H9 (cell line): ENCODE results near the gene ANO3. TPM values are rescaled to one million over a fixed set of nuclear protein-coding genes. Genes with fewer than 3 reads are reported as not detected.

Experiments used
- DNase-seq: peaks from one replicate; pipeline ENCODE4 v3.0.0-alpha.2; 2017
- H2AFZ ChIP-seq: one replicate; pipeline ENCODE4 v1.6.1; 2013; ENCODE audit warnings: mild to moderate bottlenecking, low read length, control low read depth, moderate library complexity
- H2AK5ac ChIP-seq: 2 replicates; pipeline ENCODE4 v1.6.1; 2013; ENCODE audit warnings: low read length, control low read depth, mixed read lengths; ENCODE audit not compliant: insufficient read length
- H2BK120ac ChIP-seq: one replicate; pipeline ENCODE4 v1.6.1; 2013; ENCODE audit warnings: low read depth, mild to moderate bottlenecking, low read length, control low read depth, inconsistent platforms; ENCODE audit not compliant: poor library complexity, severe bottlenecking
- H2BK12ac ChIP-seq: 2 replicates; pipeline ENCODE4 v1.6.1; 2013; ENCODE audit warnings: low read length, control low read depth, mixed read lengths, low read depth; ENCODE audit not compliant: insufficient read length
- H2BK15ac ChIP-seq: 2 replicates; pipeline ENCODE4 v1.6.1; 2013; ENCODE audit warnings: low read depth, low read length, control low read depth
- H2BK20ac ChIP-seq: one replicate; pipeline ENCODE4 v1.6.1; 2013; ENCODE audit warnings: low read depth, mild to moderate bottlenecking, low read length, control low read depth, inconsistent platforms; ENCODE audit not compliant: poor library complexity, severe bottlenecking
- H2BK5ac ChIP-seq: 2 replicates; pipeline ENCODE4 v1.6.1; 2013; ENCODE audit warnings: low read length, control low read depth, mixed read lengths; ENCODE audit not compliant: insufficient read length
- H3K14ac ChIP-seq: 2 replicates; pipeline ENCODE4 v1.6.1; 2013; ENCODE audit warnings: low read length, control low read depth; ENCODE audit not compliant: insufficient read depth
- H3K18ac ChIP-seq: 2 replicates; pipeline ENCODE4 v1.6.1; 2013; ENCODE audit warnings: low read depth, mild to moderate bottlenecking, mixed read lengths, low read length, control low read depth; ENCODE audit not compliant: insufficient read length
- H3K23ac ChIP-seq: 2 replicates; pipeline ENCODE4 v1.6.1; 2013; ENCODE audit warnings: low read length, control low read depth, mixed read lengths, low read depth; ENCODE audit not compliant: insufficient read length
- H3K23me2 ChIP-seq: 2 replicates; pipeline ENCODE4 v1.6.1; 2013; ENCODE audit warnings: low read depth, mild to moderate bottlenecking, mixed read lengths, low read length, control low read depth; ENCODE audit not compliant: insufficient read length, poor library complexity, severe bottlenecking
- H3K27ac ChIP-seq: 2 replicates; pipeline ENCODE4 v1.5.1; 2013; ENCODE audit warnings: low read length, control low read depth, mixed read lengths, low read depth; ENCODE audit not compliant: insufficient read length
- H3K27me3 ChIP-seq: 2 replicates; pipeline ENCODE4 v1.6.1; 2013; ENCODE audit warnings: low read length, control low read depth, inconsistent platforms; ENCODE audit not compliant: insufficient read depth
- H3K4ac ChIP-seq: 2 replicates; pipeline ENCODE4 v1.6.1; 2013; ENCODE audit warnings: low read depth, mild to moderate bottlenecking, control low read depth, inconsistent platforms, low read length, moderate library complexity
- H3K4me1 ChIP-seq: 2 replicates; pipeline ENCODE4 v1.6.1; 2013; ENCODE audit warnings: low read length, control low read depth, inconsistent platforms; ENCODE audit not compliant: insufficient read depth
- H3K4me2 ChIP-seq: 2 replicates; pipeline ENCODE4 v1.6.1; 2013; ENCODE audit warnings: low read length, control low read depth, mixed read lengths; ENCODE audit not compliant: insufficient read length, insufficient read depth
- H3K56ac ChIP-seq: 2 replicates; pipeline ENCODE4 v1.6.1; 2013; ENCODE audit warnings: low read depth, mild to moderate bottlenecking, mixed read lengths, low read length, control low read depth; ENCODE audit not compliant: insufficient read length
- H3K79me1 ChIP-seq: 2 replicates; pipeline ENCODE4 v1.6.1; 2013; ENCODE audit warnings: low read depth, mild to moderate bottlenecking, moderate library complexity, low read length, control low read depth, inconsistent platforms; ENCODE audit not compliant: insufficient read depth, poor library complexity, severe bottlenecking
- H3K79me2 ChIP-seq: 2 replicates; pipeline ENCODE4 v1.6.1; 2013; ENCODE audit warnings: low read length, control low read depth, inconsistent platforms; ENCODE audit not compliant: insufficient read depth
- H3K9ac ChIP-seq: 2 replicates; pipeline ENCODE4 v1.6.1; 2013; ENCODE audit warnings: low read length, control low read depth, mixed read lengths; ENCODE audit not compliant: insufficient read length; ENCODE audit errors: extremely low read depth
- H3K9me3 ChIP-seq: one replicate; pipeline ENCODE4 v1.6.1; 2013; ENCODE audit warnings: low read depth, low read length, inconsistent platforms; ENCODE audit not compliant: control insufficient read depth
- H3T11ph ChIP-seq: one replicate; pipeline ENCODE4 v1.6.1; 2013; ENCODE audit warnings: mild to moderate bottlenecking, low read length, control low read depth, inconsistent platforms
- H4K20me1 ChIP-seq: one replicate; pipeline ENCODE4 v1.6.1; 2013; ENCODE audit not compliant: control insufficient read depth, insufficient read length, insufficient read depth
- H4K5ac ChIP-seq: 2 replicates; pipeline ENCODE4 v1.6.1; 2013; ENCODE audit warnings: low read depth, mild to moderate bottlenecking, mixed read lengths, low read length, control low read depth; ENCODE audit not compliant: insufficient read length
- H4K8ac ChIP-seq: replicated peaks from 2 replicates; pipeline ENCODE4 v1.6.1; 2013; ENCODE audit warnings: low read length, control low read depth, mixed read lengths, low read depth; ENCODE audit not compliant: insufficient read length
- H4K91ac ChIP-seq: 2 replicates; pipeline ENCODE4 v1.6.1; 2013; ENCODE audit warnings: low read depth, mild to moderate bottlenecking, moderate library complexity, mixed read lengths, low read length, control low read depth; ENCODE audit not compliant: insufficient read length
- H3K27ac Mint-ChIP-seq, 3 experiments: 2 replicates in 2 of 3; 3 replicates in 1 of 3; pipeline ENCODE4 v1.8.0; 2020 to 2021; ENCODE audit warnings: mixed read lengths in 3 of 3, mild to moderate bottlenecking in 1 of 3, moderate library complexity in 1 of 3
- H3K27me3 Mint-ChIP-seq: 2 replicates; pipeline ENCODE4 v1.8.0; 2021; ENCODE audit warnings: low read depth, mild to moderate bottlenecking, moderate library complexity, mixed read lengths
- H3K36me3 Mint-ChIP-seq, 3 experiments: 2 replicates in 2 of 3; 3 replicates in 1 of 3; pipeline ENCODE4 v1.8.0; 2020 to 2021; ENCODE audit warnings: low read depth in 3 of 3, mixed read lengths in 3 of 3; ENCODE audit not compliant: insufficient read depth in 1 of 3
- H3K4me1 Mint-ChIP-seq, 2 experiments: 2 replicates each; pipeline ENCODE4 v1.8.0; 2020; ENCODE audit warnings: mixed read lengths in 2 of 2
- H3K4me3 Mint-ChIP-seq, 2 experiments: 2 replicates in 1 of 2; 3 replicates in 1 of 2; pipeline ENCODE4 v1.8.0; 2020 to 2021; ENCODE audit warnings: mild to moderate bottlenecking in 2 of 2, mixed read lengths in 2 of 2, moderate library complexity in 1 of 2
- H3K9me3 Mint-ChIP-seq, 2 experiments: 2 replicates in 1 of 2; 3 replicates in 1 of 2; pipeline ENCODE4 v1.8.0; 2020; ENCODE audit warnings: mild to moderate bottlenecking in 2 of 2, mixed read lengths in 2 of 2, moderate library complexity in 1 of 2
- WGBS: extraction: QIAGEN DNeasy Blood & Tissue Kit; methylation state at CpG from one replicate; pipeline ENCODE4 v1.1.7; 2013; ENCODE audit warnings: missing lambda C conversion rate, low lambda C conversion rate, mixed read lengths; ENCODE audit not compliant: insufficient read length; ENCODE audit errors: extremely low coverage; 5-methylcytosine and 5-hydroxymethylcytosine counted together
- total RNA-seq: library from RNA; stranded (reverse); gene quantifications from 2 replicates; pipeline ENCODE4 v1.2.1, GENCODE V29; 2021
- TF ChIP-seq, protein P1 (sequence below): fragments of 200-600 bp; sonication (generic); conservative IDR thresholded peaks from 3 replicates; pipeline ENCODE4 v1.8.0; 2021; ENCODE audit warnings: antibody characterized with exemption, mild to moderate bottlenecking

Gene ANO3
- total RNA-seq, 1 experiment from 2014 or later = not detected

DNA sequence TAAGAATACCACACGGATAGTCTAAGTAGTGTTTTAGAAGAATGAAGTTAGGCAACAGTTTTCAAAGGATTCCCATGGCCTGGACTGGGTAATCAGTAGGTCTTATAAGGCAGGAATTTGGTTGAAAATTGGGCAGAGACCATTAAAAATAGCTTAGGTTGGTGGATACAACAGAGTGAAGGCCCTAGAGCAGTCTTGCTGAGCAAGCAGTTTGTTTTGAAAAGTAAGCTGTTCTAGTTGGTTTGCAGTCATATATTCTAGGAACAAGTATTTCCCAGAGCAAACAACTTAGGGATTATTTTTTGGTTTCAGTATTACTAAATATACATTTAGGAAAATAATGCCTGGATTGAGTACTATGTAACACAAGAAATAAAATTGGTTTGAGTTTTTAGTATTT is 175.3 kb downstream of the ANO3 start:
- WGBS = no CpG with 5 or more reads among the region's 1 CpG
- H3K36me3 Mint-ChIP-seq = no peaks in the 10 kb centered on the region

More for the DNA sequence above, 175.3 kb downstream of the ANO3 start:
- H3K79me2 ChIP-seq = no peaks in the 10 kb centered on the region
- H3K27ac ChIP-seq = no peak overlapping the region
- no peak overlapping the region for H2BK20ac ChIP-seq
- H3K4me3 Mint-ChIP-seq = no peak overlapping the region
- no peak overlapping the region for H3K9ac ChIP-seq
- H3K4me1 ChIP-seq = no peaks in the 10 kb centered on the region
- no peak overlapping the region for H4K5ac ChIP-seq
- no peaks in the 10 kb centered on the region for H3K79me1 ChIP-seq
- H2AK5ac ChIP-seq = no peak overlapping the region
- no peak overlapping the region for H2AFZ ChIP-seq
- H2BK15ac ChIP-seq = no peak overlapping the region
- H4K91ac ChIP-seq = no peak overlapping the region
- no peak overlapping the region for H3T11ph ChIP-seq
- no peaks in the 10 kb centered on the region for H3K23me2 ChIP-seq
- no peaks in the 10 kb centered on the region for H4K20me1 ChIP-seq
- H3K23ac ChIP-seq = no peak overlapping the region
- no peak for DNase-seq
- no peak overlapping the region for H3K56ac ChIP-seq
- no peak overlapping the region for H3K14ac ChIP-seq
- H2BK12ac ChIP-seq = no peak overlapping the region
- H3K4me1 Mint-ChIP-seq = no peaks in the 10 kb centered on the region
- no peak overlapping the region for H4K8ac ChIP-seq
- H2BK120ac ChIP-seq = no peak overlapping the region
- H3K9me3 Mint-ChIP-seq = no peaks in the 10 kb centered on the region
- no peaks in the 10 kb centered on the region; the same call in 1 of the 2 replicates for H3K27me3 Mint-ChIP-seq
- H3K9me3 ChIP-seq = no peaks in the 10 kb centered on the region
- H3K4me2 ChIP-seq = no peak overlapping the region
- H3K4ac ChIP-seq = no peak overlapping the region
- no peak overlapping the region for H3K18ac ChIP-seq
- no peak overlapping the region for H3K27ac Mint-ChIP-seq
- no peak overlapping the region for H2BK5ac ChIP-seq
- TF ChIP-seq, protein P1, sequence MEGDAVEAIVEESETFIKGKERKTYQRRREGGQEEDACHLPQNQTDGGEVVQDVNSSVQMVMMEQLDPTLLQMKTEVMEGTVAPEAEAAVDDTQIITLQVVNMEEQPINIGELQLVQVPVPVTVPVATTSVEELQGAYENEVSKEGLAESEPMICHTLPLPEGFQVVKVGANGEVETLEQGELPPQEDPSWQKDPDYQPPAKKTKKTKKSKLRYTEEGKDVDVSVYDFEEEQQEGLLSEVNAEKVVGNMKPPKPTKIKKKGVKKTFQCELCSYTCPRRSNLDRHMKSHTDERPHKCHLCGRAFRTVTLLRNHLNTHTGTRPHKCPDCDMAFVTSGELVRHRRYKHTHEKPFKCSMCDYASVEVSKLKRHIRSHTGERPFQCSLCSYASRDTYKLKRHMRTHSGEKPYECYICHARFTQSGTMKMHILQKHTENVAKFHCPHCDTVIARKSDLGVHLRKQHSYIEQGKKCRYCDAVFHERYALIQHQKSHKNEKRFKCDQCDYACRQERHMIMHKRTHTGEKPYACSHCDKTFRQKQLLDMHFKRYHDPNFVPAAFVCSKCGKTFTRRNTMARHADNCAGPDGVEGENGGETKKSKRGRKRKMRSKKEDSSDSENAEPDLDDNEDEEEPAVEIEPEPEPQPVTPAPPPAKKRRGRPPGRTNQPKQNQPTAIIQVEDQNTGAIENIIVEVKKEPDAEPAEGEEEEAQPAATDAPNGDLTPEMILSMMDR = no peak
- H3K27me3 ChIP-seq = no peaks in the 10 kb centered on the region
